Hematopoietic multipotent progenitor cell (in vitro differentiated cells): ENCODE data around the gene ITGA1. TPM values are rescaled to one million over a fixed set of nuclear protein-coding genes. Genes with fewer than 3 reads are reported as not detected.

Experiments used
- small RNA-seq: library from RNA; depleted of rRNA; stranded (forward); fragments of <200 nt; gene quantifications from one replicate; pipeline ENCODE3, GENCODE V24; 2012
- total RNA-seq: library from RNA; depleted of rRNA; stranded (reverse); fragments of >200 nt; gene quantifications from one replicate; pipeline ENCODE4 v1.2.3, GENCODE V29; 2012

ITGA1 gene
- total RNA-seq, 1 donor = under 0.01 TPM

Small RNA genes lying within 50 kb of the gene (small RNA-seq; reads per million reads assigned to genes)
- gene B3GNTL1P1 = not detected

Other genes starting within 250 kb of the ITGA1 start
- gene PELO, start within 50 bp of the ITGA1 start, total RNA-seq = 9.7 TPM
- gene ITGA2, start 201.4 kb downstream of the ITGA1 start, total RNA-seq = 1.6 TPM